IPS-20b (cell line): Measurements from ENCODE around the gene GPX2.

Experiments
- H3K27ac ChIP-seq: one replicate; pipeline ENCODE4 v1.5.1; 2013; ENCODE audit warnings: low read length
- H3K27me3 ChIP-seq: 2 replicates; pipeline ENCODE4 v1.6.1; 2013; ENCODE audit warnings: mild to moderate bottlenecking, low read length, inconsistent platforms; ENCODE audit not compliant: insufficient read depth
- H3K36me3 ChIP-seq: 2 replicates; pipeline ENCODE4 v1.6.1; 2013; ENCODE audit warnings: low read depth, mild to moderate bottlenecking, inconsistent platforms, low read length, moderate library complexity; ENCODE audit not compliant: insufficient read depth
- H3K4me1 ChIP-seq: 2 replicates; pipeline ENCODE4 v1.6.1; 2013; ENCODE audit warnings: mild to moderate bottlenecking, control low read depth, inconsistent platforms, low read length, moderate library complexity; ENCODE audit not compliant: insufficient read depth
- H3K4me3 ChIP-seq: 2 replicates; pipeline ENCODE4 v1.5.1; 2013; ENCODE audit warnings: mild to moderate bottlenecking, low read length, inconsistent platforms
- H3K9ac ChIP-seq: 2 replicates; pipeline ENCODE4 v1.6.1; 2013; ENCODE audit warnings: low read depth, mild to moderate bottlenecking, inconsistent platforms, low read length, moderate library complexity
- H3K9me3 ChIP-seq: 2 replicates; pipeline ENCODE4 v1.6.1; 2013; ENCODE audit warnings: mild to moderate bottlenecking, low read depth, low read length, inconsistent platforms; ENCODE audit not compliant: insufficient read depth

The GPX2 gene

DNA sequence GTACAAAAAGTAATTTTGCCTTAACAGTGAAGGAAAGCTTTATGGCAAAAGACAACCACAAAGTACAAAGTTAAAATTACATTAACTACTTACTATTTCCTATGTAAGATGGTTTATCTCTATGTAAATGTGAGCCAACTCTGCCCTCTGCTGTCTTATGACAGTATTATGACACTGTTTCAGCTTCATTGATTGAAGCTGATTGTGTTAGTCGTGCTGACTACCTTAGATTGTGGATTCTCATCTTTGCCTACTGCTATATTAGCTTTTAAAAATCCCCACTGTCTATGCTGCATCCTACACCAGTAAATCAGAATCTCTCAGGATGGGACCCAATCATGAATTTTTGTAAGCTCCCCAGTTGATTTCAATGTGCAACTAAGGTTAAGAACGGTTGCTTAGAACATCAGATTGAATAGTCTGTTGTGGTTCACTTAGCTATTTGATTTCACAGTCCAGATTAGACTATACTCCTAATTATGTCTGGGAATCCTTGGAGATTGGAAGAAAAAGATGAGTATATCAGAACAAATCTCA lies 50.6 kb downstream of the GPX2 start:
- H3K9me3 ChIP-seq: no peaks in the 10 kb centered on the region
- H3K4me3 ChIP-seq: no peak overlapping the region
- H3K27ac ChIP-seq: no peak overlapping the region
- no peak overlapping the region for H3K9ac ChIP-seq
- H3K27me3 ChIP-seq: no peaks in the 10 kb centered on the region
- no peaks in the 10 kb centered on the region for H3K4me1 ChIP-seq
- H3K36me3 ChIP-seq: no peaks in the 10 kb centered on the region

DNA sequence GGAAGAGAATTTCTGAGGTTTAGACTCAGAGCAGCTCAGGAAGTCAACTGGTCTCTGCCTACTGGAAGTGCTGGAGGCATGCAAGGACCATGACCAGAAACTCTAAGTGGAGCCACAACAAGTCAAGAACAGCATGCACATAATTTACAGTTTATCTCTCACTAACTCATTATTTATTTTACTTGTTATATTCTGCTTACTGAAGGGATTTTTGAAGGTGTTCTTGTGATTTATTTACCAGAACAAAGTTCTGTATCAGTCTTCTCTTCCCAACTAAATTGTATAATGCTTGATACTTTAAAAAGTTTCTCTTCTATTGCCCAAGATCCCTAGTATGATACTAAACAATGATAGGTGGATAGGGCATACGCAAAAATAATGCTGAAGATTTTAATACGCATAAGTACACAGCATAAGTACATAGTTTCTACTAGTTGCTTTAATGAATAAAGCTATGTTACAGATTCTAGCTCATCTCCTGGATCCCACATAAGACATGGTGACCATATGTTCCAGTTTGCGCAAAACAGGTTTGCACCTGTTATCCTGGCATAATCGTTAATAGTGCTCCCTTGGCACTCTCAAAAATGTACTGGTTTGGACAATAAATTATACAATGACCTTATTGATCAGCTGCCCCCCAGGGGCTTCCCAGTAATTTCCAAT lies 51.2 kb downstream of the GPX2 start:
- no peaks in the 10 kb centered on the region for H3K9me3 ChIP-seq
- no peak overlapping the region for H3K4me3 ChIP-seq
- no peaks in the 10 kb centered on the region for H3K36me3 ChIP-seq
- no peaks in the 10 kb centered on the region for H3K4me1 ChIP-seq
- no peak overlapping the region for H3K9ac ChIP-seq
- H3K27ac ChIP-seq: no peak overlapping the region
- H3K27me3 ChIP-seq: no peaks in the 10 kb centered on the region

DNA sequence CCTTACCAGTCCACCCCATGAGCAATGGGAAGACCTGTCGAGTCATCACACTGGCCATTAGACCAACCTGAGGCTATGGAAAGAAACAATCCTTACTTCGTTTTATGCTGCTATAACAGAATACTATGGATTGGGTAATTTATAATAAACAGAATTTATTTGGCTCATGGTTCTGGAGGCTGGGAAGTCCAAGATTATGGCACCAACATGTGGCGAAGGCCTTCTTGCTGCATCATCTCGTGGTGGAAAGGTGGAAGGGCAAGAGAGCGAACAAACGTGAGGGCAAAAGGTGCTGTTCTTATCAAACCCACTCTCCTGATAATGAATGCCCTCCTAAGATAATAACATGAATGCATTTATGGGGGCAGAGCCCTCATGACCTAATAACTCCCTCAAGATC lies 53.2 kb downstream of the GPX2 start:
- Histone ChIP-seq H3K9me3 (no peaks in the 10 kb centered on the region), H3K4me3 (no peak overlapping the region), H3K36me3 (no peaks in the 10 kb centered on the region), H3K27me3 (no peaks in the 10 kb centered on the region), H3K4me1 (no peaks in the 10 kb centered on the region), H3K27ac (no peak overlapping the region), H3K9ac (no peak overlapping the region)
